Keratinocyte (primary cell): Measurements from ENCODE around the gene BMS1.

Experiments
- EZH2 ChIP-seq: IDR thresholded peaks from one replicate; pipeline ENCODE4 v1.6.1; 2012; ENCODE audit warnings: inconsistent platforms, mild to moderate bottlenecking, low read length, moderate library complexity
- TF ChIP-seq, protein P1 (sequence below), 3 experiments: IDR thresholded peaks in 1 of 3; conservative IDR thresholded peaks in 1 of 3; optimal IDR thresholded peaks in 1 of 3; 2 replicates in 2 of 3; 3 replicates in 1 of 3; pipeline versions ENCODE3 to v1.5.1; 2011; ENCODE audit warnings: low read length in 3 of 3, mild to moderate bottlenecking in 3 of 3, moderate library complexity in 2 of 3, control low read depth in 1 of 3, inconsistent platforms in 1 of 3; ENCODE audit not compliant: insufficient read depth in 2 of 3; ENCODE audit errors: extremely low read depth in 1 of 3

DNA sequence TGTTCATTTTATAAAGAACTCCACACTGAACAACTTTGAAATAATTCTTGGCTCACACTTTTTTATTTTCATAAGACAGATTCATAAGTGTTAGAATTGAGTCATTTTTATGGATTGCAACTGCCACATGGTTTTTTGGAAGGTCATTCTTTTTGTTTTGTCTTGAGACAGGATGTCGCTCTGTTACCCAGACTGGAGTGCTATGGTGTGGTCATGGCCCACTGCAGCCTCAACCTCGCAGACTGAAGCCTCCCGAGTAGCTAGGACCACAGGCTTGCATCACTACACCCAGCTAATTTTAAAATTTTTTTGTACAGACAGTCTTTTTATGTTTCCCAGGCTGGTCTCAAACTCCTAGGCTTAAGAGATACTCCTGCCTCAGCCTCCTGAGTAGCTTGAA is 20.3 kb downstream of the BMS1 start:
- TF ChIP-seq, protein P1, sequence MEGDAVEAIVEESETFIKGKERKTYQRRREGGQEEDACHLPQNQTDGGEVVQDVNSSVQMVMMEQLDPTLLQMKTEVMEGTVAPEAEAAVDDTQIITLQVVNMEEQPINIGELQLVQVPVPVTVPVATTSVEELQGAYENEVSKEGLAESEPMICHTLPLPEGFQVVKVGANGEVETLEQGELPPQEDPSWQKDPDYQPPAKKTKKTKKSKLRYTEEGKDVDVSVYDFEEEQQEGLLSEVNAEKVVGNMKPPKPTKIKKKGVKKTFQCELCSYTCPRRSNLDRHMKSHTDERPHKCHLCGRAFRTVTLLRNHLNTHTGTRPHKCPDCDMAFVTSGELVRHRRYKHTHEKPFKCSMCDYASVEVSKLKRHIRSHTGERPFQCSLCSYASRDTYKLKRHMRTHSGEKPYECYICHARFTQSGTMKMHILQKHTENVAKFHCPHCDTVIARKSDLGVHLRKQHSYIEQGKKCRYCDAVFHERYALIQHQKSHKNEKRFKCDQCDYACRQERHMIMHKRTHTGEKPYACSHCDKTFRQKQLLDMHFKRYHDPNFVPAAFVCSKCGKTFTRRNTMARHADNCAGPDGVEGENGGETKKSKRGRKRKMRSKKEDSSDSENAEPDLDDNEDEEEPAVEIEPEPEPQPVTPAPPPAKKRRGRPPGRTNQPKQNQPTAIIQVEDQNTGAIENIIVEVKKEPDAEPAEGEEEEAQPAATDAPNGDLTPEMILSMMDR (optimal IDR thresholded peaks at IDR 0.05 in 1 of 3, IDR thresholded peaks at IDR 0.05 in 1 of 3, conservative IDR thresholded peaks at IDR 0.05 in 1 of 3; ENCODE audit: extremely low read depth in 1 of 3, insufficient read depth in 2 of 3, low read length in 3 of 3), result no peak
- TF ChIP-seq EZH2, result no peak
